ENCODE measurements around the gene LLGL1. TPM values are rescaled to one million over a fixed set of nuclear protein-coding genes. Genes with fewer than 3 reads are reported as not detected.
A peak's percentile ranks its signal among the peaks of the same experiment; 100 is the strongest.

LLGL1 gene
- total and polyA plus RNA-seq, 11 donors, result 5.3 to 20.7 (median 9.0) TPM

GRCh38 chr17:18256776-18257175, 31.3 kb downstream of the LLGL1 start:
- Histone ChIP-seq H3K27me3 (no peaks in the 10 kb centered on the region), H3K4me3 (peak overlapping the region in 8 of 12 donors; percentile 68 to 100 (median 95)), H3K9me3 (no peaks in the 10 kb centered on the region), H3K4me1 (peaks cover 6 to 48% (median 38%) of the 10 kb centered on the region in 12 donors), H3K27ac (peak overlapping the region in 8 of 12 donors; percentile 94 to 99 (median 99)), H3K36me3 (peaks cover 2 to 50% (median 46%) of the 10 kb centered on the region in 9 donors)
- TF ChIP-seq POLR2A (IDR thresholded peaks at IDR 0.05), result no peak
- TF ChIP-seq, protein P1, sequence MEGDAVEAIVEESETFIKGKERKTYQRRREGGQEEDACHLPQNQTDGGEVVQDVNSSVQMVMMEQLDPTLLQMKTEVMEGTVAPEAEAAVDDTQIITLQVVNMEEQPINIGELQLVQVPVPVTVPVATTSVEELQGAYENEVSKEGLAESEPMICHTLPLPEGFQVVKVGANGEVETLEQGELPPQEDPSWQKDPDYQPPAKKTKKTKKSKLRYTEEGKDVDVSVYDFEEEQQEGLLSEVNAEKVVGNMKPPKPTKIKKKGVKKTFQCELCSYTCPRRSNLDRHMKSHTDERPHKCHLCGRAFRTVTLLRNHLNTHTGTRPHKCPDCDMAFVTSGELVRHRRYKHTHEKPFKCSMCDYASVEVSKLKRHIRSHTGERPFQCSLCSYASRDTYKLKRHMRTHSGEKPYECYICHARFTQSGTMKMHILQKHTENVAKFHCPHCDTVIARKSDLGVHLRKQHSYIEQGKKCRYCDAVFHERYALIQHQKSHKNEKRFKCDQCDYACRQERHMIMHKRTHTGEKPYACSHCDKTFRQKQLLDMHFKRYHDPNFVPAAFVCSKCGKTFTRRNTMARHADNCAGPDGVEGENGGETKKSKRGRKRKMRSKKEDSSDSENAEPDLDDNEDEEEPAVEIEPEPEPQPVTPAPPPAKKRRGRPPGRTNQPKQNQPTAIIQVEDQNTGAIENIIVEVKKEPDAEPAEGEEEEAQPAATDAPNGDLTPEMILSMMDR (IDR thresholded peaks at IDR 0.05), result no peak
- ATAC-seq (no peak), DNase-seq (no peak)
- WGBS, 4 donors, result 73 to 88% (median 79%) methylated on average over 7 of the region's 7 CpGs
- intact Hi-C loops (cut with DNase I), result loop anchor here in 2 of 10 donors (5.0 to 10.0 kb wide), 2 partner anchors 58 to 69 kb away; partner anchors contain the start of genes SMCR8 (in 1 of the 2) and TOP3A (in 1 of the 2)

DNA sequence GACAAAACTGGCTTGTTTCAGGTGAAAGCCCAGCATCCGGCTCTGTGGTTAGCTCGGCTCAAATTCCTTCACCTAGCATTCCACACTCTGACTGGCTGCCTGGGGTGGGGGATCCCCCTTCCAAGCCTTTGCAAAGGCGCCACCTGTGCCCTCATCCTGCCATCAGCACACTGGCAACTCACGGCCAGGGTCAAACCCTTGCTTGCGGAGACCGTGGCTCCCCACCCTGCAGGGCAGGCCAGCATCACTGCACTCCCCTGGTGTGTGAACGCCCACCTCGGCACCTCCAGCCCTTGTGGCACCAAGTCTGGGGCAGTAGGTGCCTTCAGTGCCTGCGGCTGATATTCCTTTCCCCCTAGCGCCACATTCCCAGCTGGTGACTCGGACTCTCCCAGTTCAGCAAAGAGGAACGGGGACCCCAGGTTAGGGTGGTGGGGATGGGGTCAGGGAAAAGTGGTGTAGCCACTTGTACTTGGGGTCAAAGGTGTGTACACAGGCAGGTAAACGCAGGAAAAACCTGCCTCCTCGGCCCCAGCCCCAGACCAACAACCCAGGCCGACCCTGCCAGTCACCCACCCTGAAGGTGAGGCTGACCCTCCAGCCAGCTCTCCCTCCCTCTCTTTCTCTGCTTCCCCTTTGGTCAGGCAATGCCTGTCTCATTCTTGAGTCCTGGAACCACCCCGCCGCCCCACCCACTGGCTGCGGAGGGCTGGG, 32.0 kb downstream of the LLGL1 start:
- peak overlapping the region; percentile 68 to 100 (median 94) for H3K4me3 ChIP-seq
- peaks cover 0 to 44% (median 40%) of the 10 kb centered on the region in 9 donors for H3K36me3 ChIP-seq
- no peaks in the 10 kb centered on the region for H3K27me3 ChIP-seq
- no peak for TF ChIP-seq POLR2A (IDR thresholded peaks at IDR 0.05)
- TF ChIP-seq, protein P1 (IDR thresholded peaks at IDR 0.05), result no peak
- DNase-seq (peak; percentile 66 to 82 (median 77)), ATAC-seq (peak in 3 of 4 donors; percentile 14 to 30 (median 22))
- WGBS, 4 donors, result 14 to 21% (median 16%) methylated on average over 11 to 18 of the region's 18 CpGs
- H3K9me3 ChIP-seq, result no peaks in the 10 kb centered on the region
- H3K27ac ChIP-seq, result peak overlapping the region; percentile 93 to 99 (median 98)
- intact Hi-C loops (cut with DNase I), result loop anchor here in 2 of 10 donors (5.0 to 10.0 kb wide), 2 partner anchors 57 to 70 kb away; partner anchors contain the start of genes SMCR8 (in 1 of the 2) and TOP3A (in 1 of the 2)
- peaks cover 6 to 54% (median 44%) of the 10 kb centered on the region in 12 donors for H3K4me1 ChIP-seq

GRCh38 chr17:18257982-18258355, 32.5 kb downstream of the LLGL1 start:
- Histone ChIP-seq H3K27me3 (no peaks in the 10 kb centered on the region), H3K36me3 (peaks cover 0 to 40% (median 37%) of the 10 kb centered on the region in 9 donors), H3K4me1 (peaks cover 6 to 60% (median 49%) of the 10 kb centered on the region in 12 donors), H3K4me3 (peak overlapping the region; percentile 68 to 100 (median 94)), H3K9me3 (no peaks in the 10 kb centered on the region), H3K27ac (peak overlapping the region; percentile 93 to 99 (median 98))
- TF ChIP-seq POLR2A (IDR thresholded peaks at IDR 0.05), result no peak
- TF ChIP-seq, protein P1 (IDR thresholded peaks at IDR 0.05), result peak in 2 of 12 donors; percentile 4 to 22
- intact Hi-C loops (cut with DNase I), result loop anchor here in 3 of 10 donors (2.0 to 10.0 kb wide), 5 partner anchors 33 to 75 kb away; partner anchors contain the start of genes ALKBH5 (in 1 of the 3), LLGL1 (in 1 of the 3), SMCR8 (in 1 of the 3) and TOP3A (in 1 of the 3)
- peak; percentile 52 to 74 (median 66) for ATAC-seq
- peak; percentile 75 to 89 (median 88) for DNase-seq
- WGBS, 4 donors, result 0% methylated on average over 13 to 16 of the region's 16 CpGs
